Ishikawa (cell line): Measurements from ENCODE around the gene ZP1.

Source experiments
- EGR1 ChIP-seq: IDR thresholded peaks from 2 replicates; pipeline ENCODE4 v1.6.1; 2012
- EP300 ChIP-seq: IDR thresholded peaks from 2 replicates; pipeline ENCODE4 v1.6.1; 2012; ENCODE audit warnings: borderline replicate concordance
- TF ChIP-seq, protein P1 (sequence below): IDR thresholded peaks from 2 replicates; pipeline ENCODE4 v1.6.1; 2012; ENCODE audit warnings: low read depth, mild to moderate bottlenecking
- TF ChIP-seq, protein P2 (sequence below): IDR thresholded peaks from 2 replicates; pipeline ENCODE4 v1.6.1; 2012
- TF ChIP-seq, protein P3 (sequence below): IDR thresholded peaks from 2 replicates; pipeline ENCODE4 v1.6.1; 2012

DNA sequence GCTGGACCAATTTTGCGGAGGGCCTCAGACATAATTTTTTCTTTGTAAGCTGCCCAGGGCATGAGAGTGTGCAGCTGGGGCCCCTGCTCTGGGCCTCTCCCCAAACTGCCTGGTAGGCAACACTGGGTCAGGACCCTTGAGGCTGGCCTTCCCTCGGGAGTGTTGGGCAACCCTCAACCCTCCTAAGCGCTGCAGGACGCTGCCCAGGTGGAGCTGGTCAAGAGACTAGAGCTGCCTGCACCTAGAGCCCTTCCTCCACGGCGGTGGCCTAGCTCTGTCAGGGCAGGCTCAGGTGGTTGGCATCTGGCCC, 56.4 kb downstream of the ZP1 start:
- TF ChIP-seq EGR1 (no peak), EP300 (no peak)
- TF ChIP-seq, protein P1, sequence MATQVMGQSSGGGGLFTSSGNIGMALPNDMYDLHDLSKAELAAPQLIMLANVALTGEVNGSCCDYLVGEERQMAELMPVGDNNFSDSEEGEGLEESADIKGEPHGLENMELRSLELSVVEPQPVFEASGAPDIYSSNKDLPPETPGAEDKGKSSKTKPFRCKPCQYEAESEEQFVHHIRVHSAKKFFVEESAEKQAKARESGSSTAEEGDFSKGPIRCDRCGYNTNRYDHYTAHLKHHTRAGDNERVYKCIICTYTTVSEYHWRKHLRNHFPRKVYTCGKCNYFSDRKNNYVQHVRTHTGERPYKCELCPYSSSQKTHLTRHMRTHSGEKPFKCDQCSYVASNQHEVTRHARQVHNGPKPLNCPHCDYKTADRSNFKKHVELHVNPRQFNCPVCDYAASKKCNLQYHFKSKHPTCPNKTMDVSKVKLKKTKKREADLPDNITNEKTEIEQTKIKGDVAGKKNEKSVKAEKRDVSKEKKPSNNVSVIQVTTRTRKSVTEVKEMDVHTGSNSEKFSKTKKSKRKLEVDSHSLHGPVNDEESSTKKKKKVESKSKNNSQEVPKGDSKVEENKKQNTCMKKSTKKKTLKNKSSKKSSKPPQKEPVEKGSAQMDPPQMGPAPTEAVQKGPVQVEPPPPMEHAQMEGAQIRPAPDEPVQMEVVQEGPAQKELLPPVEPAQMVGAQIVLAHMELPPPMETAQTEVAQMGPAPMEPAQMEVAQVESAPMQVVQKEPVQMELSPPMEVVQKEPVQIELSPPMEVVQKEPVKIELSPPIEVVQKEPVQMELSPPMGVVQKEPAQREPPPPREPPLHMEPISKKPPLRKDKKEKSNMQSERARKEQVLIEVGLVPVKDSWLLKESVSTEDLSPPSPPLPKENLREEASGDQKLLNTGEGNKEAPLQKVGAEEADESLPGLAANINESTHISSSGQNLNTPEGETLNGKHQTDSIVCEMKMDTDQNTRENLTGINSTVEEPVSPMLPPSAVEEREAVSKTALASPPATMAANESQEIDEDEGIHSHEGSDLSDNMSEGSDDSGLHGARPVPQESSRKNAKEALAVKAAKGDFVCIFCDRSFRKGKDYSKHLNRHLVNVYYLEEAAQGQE: no peak
- TF ChIP-seq, protein P2, sequence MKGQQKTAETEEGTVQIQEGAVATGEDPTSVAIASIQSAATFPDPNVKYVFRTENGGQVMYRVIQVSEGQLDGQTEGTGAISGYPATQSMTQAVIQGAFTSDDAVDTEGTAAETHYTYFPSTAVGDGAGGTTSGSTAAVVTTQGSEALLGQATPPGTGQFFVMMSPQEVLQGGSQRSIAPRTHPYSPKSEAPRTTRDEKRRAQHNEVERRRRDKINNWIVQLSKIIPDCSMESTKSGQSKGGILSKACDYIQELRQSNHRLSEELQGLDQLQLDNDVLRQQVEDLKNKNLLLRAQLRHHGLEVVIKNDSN: no peak
- TF ChIP-seq, protein P3, sequence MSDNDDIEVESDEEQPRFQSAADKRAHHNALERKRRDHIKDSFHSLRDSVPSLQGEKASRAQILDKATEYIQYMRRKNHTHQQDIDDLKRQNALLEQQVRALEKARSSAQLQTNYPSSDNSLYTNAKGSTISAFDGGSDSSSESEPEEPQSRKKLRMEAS: no peak
